CD4-positive, alpha-beta memory T cell (primary cell): ENCODE measurements around the gene LIN7C. TPM values are rescaled to one million over a fixed set of nuclear protein-coding genes. Genes with fewer than 3 reads are reported as not detected.
A peak's percentile ranks its signal among the peaks of the same experiment; 100 is the strongest.

Experiments used
- CTCF ChIA-PET: fragments of 350-600 bp; sonication (Branson Sonifier 250); formaldehyde crosslinking; loops from one replicate; lab custom pipeline; 2021; ENCODE audit warnings: inconsistent platforms; ENCODE audit not compliant: partially characterized antibody; lab: Charles Lee
- POLR2A ChIA-PET: fragments of 350-600 bp; sonication (Branson Sonifier 250); formaldehyde crosslinking; loops from one replicate; lab custom pipeline; 2021; ENCODE audit not compliant: partially characterized antibody; lab: Charles Lee
- DNase-seq, 5 donors: peaks; one replicate each; pipeline versions ENCODE4 v3.0.0 to v3.0.0-alpha.2; 2020 to 2022; ENCODE audit warnings: mixed read lengths in 1 of 5
- H3K27ac ChIP-seq: one replicate; pipeline ENCODE4 v1.7.0; 2013; ENCODE audit warnings: low read depth, low read length
- H3K27me3 ChIP-seq: 2 replicates; pipeline ENCODE4 v1.7.0; 2013; ENCODE audit warnings: mild to moderate bottlenecking, low read length, moderate library complexity; ENCODE audit not compliant: insufficient read depth
- H3K36me3 ChIP-seq: 2 replicates; pipeline ENCODE4 v1.7.0; 2013; ENCODE audit warnings: mild to moderate bottlenecking, low read length, moderate library complexity; ENCODE audit not compliant: insufficient read depth
- H3K4me1 ChIP-seq: 2 replicates; pipeline ENCODE4 v1.7.0; 2013; ENCODE audit warnings: mild to moderate bottlenecking, low read length, moderate library complexity; ENCODE audit not compliant: insufficient read depth
- H3K4me3 ChIP-seq, 2 donors: one replicate each; pipeline ENCODE4 v1.7.0; 2013; ENCODE audit warnings: low read length in 2 of 2, mild to moderate bottlenecking in 1 of 2
- H3K9me3 ChIP-seq, 2 donors: one replicate each; pipeline ENCODE4 v1.7.0; 2013; ENCODE audit warnings: low read length in 2 of 2, control low read depth in 1 of 2; ENCODE audit not compliant: control insufficient read depth in 1 of 2
- H3K27ac Mint-ChIP-seq, 7 donors: one replicate each; pipeline ENCODE4 v1.8.0; 2020 to 2021; ENCODE audit warnings: mixed read lengths in 7 of 7, mild to moderate bottlenecking in 6 of 7, inconsistent platforms in 3 of 7, moderate library complexity in 3 of 7
- H3K27me3 Mint-ChIP-seq, 2 donors: one replicate each; pipeline ENCODE4 v1.8.0; 2020 to 2021; ENCODE audit warnings: mixed read lengths in 2 of 2
- H3K36me3 Mint-ChIP-seq, 2 donors: one replicate each; pipeline ENCODE4 v1.8.0; 2020 to 2021; ENCODE audit warnings: mixed read lengths in 2 of 2, inconsistent platforms in 1 of 2, mild to moderate bottlenecking in 1 of 2
- H3K4me1 Mint-ChIP-seq, 4 donors: one replicate each; pipeline ENCODE4 v1.8.0; 2020 to 2021; ENCODE audit warnings: mixed read lengths in 4 of 4, mild to moderate bottlenecking in 1 of 4
- H3K4me3 Mint-ChIP-seq, 8 donors: one replicate each; pipeline ENCODE4 v1.8.0; 2020 to 2021; ENCODE audit warnings: mixed read lengths in 8 of 8, mild to moderate bottlenecking in 7 of 8, moderate library complexity in 6 of 8, inconsistent platforms in 3 of 8
- H3K9me3 Mint-ChIP-seq, 8 donors: one replicate each; pipeline ENCODE4 v1.8.0; 2020 to 2021; ENCODE audit warnings: mixed read lengths in 8 of 8, mild to moderate bottlenecking in 5 of 8, inconsistent platforms in 3 of 8, moderate library complexity in 1 of 8
- intact Hi-C: fragments of 100-400 bp; cut with micrococcal nuclease; formaldehyde crosslinking; loops from one replicate; pipeline ENCODE4 v1.15.1; 2023
- polyA plus RNA-seq, 2 donors: library from polyadenylated mRNA; unstranded; fragments of 300-500 nt; fragmentation: Illumina TruSeq; gene quantifications; one replicate each; pipeline ENCODE4 v1.2.3, GENCODE V29; 2021
- total RNA-seq, 2 experiments: library from RNA; stranded (reverse); gene quantifications; one replicate each; pipeline ENCODE4 v1.2.3, GENCODE V29; 2021

LIN7C gene
- total and polyA plus RNA-seq, 4 experiments from 2014 or later = 16.4 to 31.8 (median 24.3) TPM

GRCh38 chr11:27497284-27497866 lies 9.2 kb downstream of the LIN7C start:
- no peaks in the 10 kb centered on the region for H3K27me3 ChIP-seq
- H3K9me3 ChIP-seq = no peaks in the 10 kb centered on the region
- H3K4me1 ChIP-seq = peaks cover 22% of the 10 kb centered on the region
- H3K4me3 ChIP-seq = no peak overlapping the region
- H3K27ac Mint-ChIP-seq = peak overlapping the region in 2 of 7 donors; percentile 42 to 48
- H3K27ac ChIP-seq = no peak overlapping the region
- ChIA-PET POLR2A (interaction anchor here (2.4 kb wide), 1 partner anchor 9 kb away, joined by 13 read pairs; the partner anchor contains the start of gene LIN7C), CTCF (interaction anchor here (1.2 to 8.5 kb wide), 4 partner anchors 10 to 314 kb away, joined by 3 to 116 read pairs (median 10); partner anchors contain the start of genes LGR4 and LIN7C)
- no peak overlapping the region for H3K4me3 Mint-ChIP-seq
- H3K36me3 Mint-ChIP-seq = peaks cover 10 to 40% of the 10 kb centered on the region in 2 donors
- H3K27me3 Mint-ChIP-seq = no peaks in the 10 kb centered on the region
- H3K4me1 Mint-ChIP-seq = peaks cover 10 to 27% (median 13%) of the 10 kb centered on the region in 4 donors
- intact Hi-C loops = no loop called here
- peaks cover 19% of the 10 kb centered on the region for H3K36me3 ChIP-seq
- H3K9me3 Mint-ChIP-seq = no peaks in the 10 kb centered on the region
- peak in 3 of 5 donors; percentile 12 to 22 (median 16) for DNase-seq

GRCh38 chr11:27496461-27496860 lies 10.1 kb downstream of the LIN7C start:
- no peak overlapping the region for H3K4me3 ChIP-seq
- H3K36me3 ChIP-seq = peaks cover 25% of the 10 kb centered on the region
- Mint-ChIP-seq H3K27me3 (no peaks in the 10 kb centered on the region), H3K4me1 (peaks cover 5 to 18% (median 7%) of the 10 kb centered on the region in 4 donors), H3K27ac (peak overlapping the region in 2 of 7 donors; percentile 22 to 31), H3K4me3 (no peak overlapping the region), H3K36me3 (peaks cover 8 to 48% of the 10 kb centered on the region in 2 donors), H3K9me3 (no peaks in the 10 kb centered on the region)
- POLR2A ChIA-PET = interaction anchor here (2.4 kb wide), 1 partner anchor 10 kb away, joined by 13 read pairs; the partner anchor contains the start of gene LIN7C
- DNase-seq = no peak
- CTCF ChIA-PET = interaction anchor here (0.6 to 8.5 kb wide), 4 partner anchors 11 to 150 kb away, joined by 3 to 116 read pairs (median 3); no protein-coding TSS in a partner anchor
- intact Hi-C loops = no loop called here
- H3K9me3 ChIP-seq = no peaks in the 10 kb centered on the region
- H3K27ac ChIP-seq = no peak overlapping the region
- H3K27me3 ChIP-seq = no peaks in the 10 kb centered on the region
- peaks cover 13% of the 10 kb centered on the region for H3K4me1 ChIP-seq

GRCh38 chr11:27495710-27496300 lies 10.8 kb downstream of the LIN7C start:
- Mint-ChIP-seq H3K4me1 (peaks cover 5 to 18% (median 7%) of the 10 kb centered on the region in 4 donors), H3K27me3 (no peaks in the 10 kb centered on the region), H3K9me3 (no peaks in the 10 kb centered on the region), H3K4me3 (no peak overlapping the region), H3K27ac (peak overlapping the region in 1 of 7 donors; percentile 22), H3K36me3 (peaks cover 14 to 54% of the 10 kb centered on the region in 2 donors)
- DNase-seq = no peak
- ChIA-PET POLR2A (interaction anchor here (2.4 kb wide), 1 partner anchor 11 kb away, joined by 13 read pairs; the partner anchor contains the start of gene LIN7C), CTCF (interaction anchor here (0.5 to 8.5 kb wide), 6 partner anchors 11 to 611 kb away, joined by 3 to 116 read pairs (median 3); no protein-coding TSS in a partner anchor)
- H3K4me3 ChIP-seq = no peak overlapping the region
- peaks cover 13% of the 10 kb centered on the region for H3K4me1 ChIP-seq
- intact Hi-C loops = no loop called here
- no peak overlapping the region for H3K27ac ChIP-seq
- no peaks in the 10 kb centered on the region for H3K27me3 ChIP-seq
- no peaks in the 10 kb centered on the region for H3K9me3 ChIP-seq
- peaks cover 26% of the 10 kb centered on the region for H3K36me3 ChIP-seq

DNA sequence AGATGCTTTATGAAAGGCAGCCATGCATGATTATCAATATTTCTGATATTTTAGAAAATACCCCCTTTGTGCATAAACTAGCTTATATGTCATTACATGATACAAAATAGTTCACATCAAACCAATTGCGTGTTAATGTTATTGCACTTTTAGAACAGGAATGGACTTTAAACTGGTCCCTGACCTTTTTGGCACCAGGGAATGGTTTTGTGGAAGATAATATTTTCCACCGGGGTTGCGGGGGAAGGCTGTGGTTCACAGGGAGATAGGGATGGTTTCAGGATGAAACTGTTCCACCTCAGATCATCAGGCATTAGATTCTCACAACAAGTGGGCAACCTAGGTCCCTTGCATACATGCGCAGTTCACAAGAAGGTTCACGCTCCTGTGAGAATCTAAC lies 17.5 kb downstream of the LIN7C start:
- intact Hi-C loops = loop anchor here (5.0 kb wide), 1 partner anchor 737 kb away; no protein-coding TSS in a partner anchor
- no peaks in the 10 kb centered on the region for H3K9me3 ChIP-seq

GRCh38 chr11:27487706-27488105 lies 18.9 kb downstream of the LIN7C start:
- no peak overlapping the region for H3K4me3 ChIP-seq
- H3K36me3 ChIP-seq = peaks cover 9% of the 10 kb centered on the region
- no peak overlapping the region for H3K4me3 Mint-ChIP-seq
- H3K27ac Mint-ChIP-seq = no peak overlapping the region
- no peaks in the 10 kb centered on the region for H3K4me1 ChIP-seq
- no peaks in the 10 kb centered on the region for H3K27me3 ChIP-seq
- no peak for DNase-seq
- ChIA-PET POLR2A (no interaction called here), CTCF (interaction anchor here (0.8 to 9.5 kb wide), 3 partner anchors 9 to 302 kb away, joined by 4 to 116 read pairs (median 100); no protein-coding TSS in a partner anchor)
- H3K9me3 Mint-ChIP-seq = no peaks in the 10 kb centered on the region
- peaks cover 0 to 4% (median under 1%) of the 10 kb centered on the region in 4 donors for H3K4me1 Mint-ChIP-seq
- no peaks in the 10 kb centered on the region for H3K9me3 ChIP-seq
- no peak overlapping the region for H3K27ac ChIP-seq
- intact Hi-C loops = loop anchor here (2.0 to 5.0 kb wide), 2 partner anchors 735 to 1203 kb away; no protein-coding TSS in a partner anchor
- H3K27me3 Mint-ChIP-seq = no peaks in the 10 kb centered on the region
- H3K36me3 Mint-ChIP-seq = peaks cover 8 to 19% of the 10 kb centered on the region in 2 donors

More for the DNA sequence above, 17.5 kb downstream of the LIN7C start:
- Mint-ChIP-seq H3K27me3 (no peaks in the 10 kb centered on the region), H3K27ac (peak overlapping the region in 1 of 7 donors; percentile 30), H3K4me1 (peaks cover 0 to 2% (median under 1%) of the 10 kb centered on the region in 4 donors), H3K9me3 (no peaks in the 10 kb centered on the region), H3K4me3 (no peak overlapping the region), H3K36me3 (peaks cover 8 to 26% of the 10 kb centered on the region in 2 donors)
- ChIA-PET POLR2A (no interaction called here), CTCF (interaction anchor here (9.5 kb wide), 1 partner anchor 10 kb away, joined by 116 read pairs; no protein-coding TSS in a partner anchor)
- H3K27ac ChIP-seq = no peak overlapping the region
- H3K36me3 ChIP-seq = peaks cover 10% of the 10 kb centered on the region
- no peaks in the 10 kb centered on the region for H3K4me1 ChIP-seq
- no peak for DNase-seq
- H3K4me3 ChIP-seq = no peak overlapping the region
- no peaks in the 10 kb centered on the region for H3K27me3 ChIP-seq

DNA sequence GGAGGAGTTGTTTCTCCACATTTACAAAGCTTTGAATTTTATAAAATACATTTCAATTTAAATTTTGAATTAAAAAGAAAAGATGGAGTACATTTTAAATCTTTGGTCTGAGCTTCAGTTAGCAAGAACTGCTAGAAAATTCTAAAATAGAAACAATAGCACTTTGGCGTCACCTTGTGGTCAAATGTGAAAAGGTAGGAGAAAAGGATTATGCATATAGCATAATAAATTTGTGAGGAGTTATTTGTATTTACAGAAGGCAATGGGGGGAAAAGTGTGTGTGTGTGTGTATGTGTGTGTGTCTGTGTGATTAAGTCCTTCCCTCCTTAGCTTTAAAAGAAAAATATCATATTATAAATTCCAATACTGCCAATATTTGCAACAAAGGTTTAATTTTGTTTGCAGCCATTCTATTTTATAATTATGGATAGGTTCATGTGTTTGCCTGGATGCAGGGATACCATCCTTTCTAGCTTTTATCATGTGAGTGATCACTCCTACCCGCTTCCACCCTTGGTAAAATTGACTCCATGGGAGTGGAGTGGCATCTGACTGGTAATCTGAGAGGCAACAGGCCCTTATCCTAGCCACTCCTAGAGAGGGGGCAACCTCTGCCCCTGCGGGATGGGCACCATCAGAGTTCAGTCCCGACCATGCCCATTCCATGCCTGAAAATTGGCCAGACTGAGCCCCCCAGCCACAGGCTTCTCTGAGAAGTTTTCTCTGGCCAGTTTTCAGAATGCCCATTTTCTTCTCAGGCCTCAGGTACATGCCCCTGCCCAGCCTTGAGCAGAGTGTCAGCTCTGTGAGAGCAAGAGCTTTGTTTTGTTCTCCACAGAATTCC lies 20.4 kb downstream of the LIN7C start:
- POLR2A ChIA-PET = interaction anchor here (1.1 to 1.2 kb wide), 2 partner anchors 13 to 14 kb away, joined by 3 read pairs; partner anchors contain the start of gene LGR4

More for the DNA sequence above, 20.4 kb downstream of the LIN7C start:
- DNase-seq = peak in 4 of 5 donors; percentile 40 to 58 (median 51)
- Histone ChIP-seq H3K4me3 (no peak overlapping the region), H3K36me3 (no peaks in the 10 kb centered on the region), H3K9me3 (no peaks in the 10 kb centered on the region), H3K4me1 (no peaks in the 10 kb centered on the region), H3K27ac (no peak overlapping the region), H3K27me3 (no peaks in the 10 kb centered on the region)
- Mint-ChIP-seq H3K4me1 (peaks cover 0 to 4% (median under 1%) of the 10 kb centered on the region in 4 donors), H3K36me3 (peaks cover 3 to 8% of the 10 kb centered on the region in 2 donors), H3K9me3 (no peaks in the 10 kb centered on the region), H3K27me3 (no peaks in the 10 kb centered on the region), H3K27ac (no peak overlapping the region), H3K4me3 (no peak overlapping the region)
- intact Hi-C loops = loop anchor here (1.0 to 5.0 kb wide), 3 partner anchors 190 to 1201 kb away; no protein-coding TSS in a partner anchor
- CTCF ChIA-PET = interaction anchor here (0.7 to 9.5 kb wide), 21 partner anchors 10 to 1202 kb away, joined by 3 to 116 read pairs (median 5); partner anchors contain the start of genes CCDC34, LGR4 and LIN7C
